Keratinocyte (primary cell): ENCODE results near the gene PRKAA2. TPM values are rescaled to one million over a fixed set of nuclear protein-coding genes. Genes with fewer than 3 reads are reported as not detected.

ENCODE experiments used
- DNase-seq: peaks from one replicate; pipeline ENCODE4 v3.0.0-alpha.2; 2011; ENCODE audit warnings: low read depth, missing footprints, low spot score
- FAIRE-seq: peaks from 2 replicates; lab custom pipeline; 2011; peaks lifted over from hg19 to GRCh38; lab: Jason Lieb, UNC
- H2AFZ ChIP-seq: 2 replicates; pipeline ENCODE4 v1.6.0; 2012; ENCODE audit warnings: low read length, control low read depth, inconsistent platforms; ENCODE audit not compliant: control insufficient read depth
- H3K27ac ChIP-seq: 2 replicates; pipeline ENCODE4 v1.5.1; 2011; ENCODE audit warnings: low read length; ENCODE audit not compliant: control insufficient read depth, insufficient read depth
- H3K27me3 ChIP-seq: 3 replicates; pipeline ENCODE4 v1.6.0; 2011; ENCODE audit warnings: low read length; ENCODE audit not compliant: control insufficient read depth, insufficient read depth; ENCODE audit errors: extremely low read depth
- H3K36me3 ChIP-seq, 2 experiments: 2 replicates in 1 of 2; 3 replicates in 1 of 2; pipeline ENCODE4 v1.5.1; 2011; ENCODE audit warnings: low read length in 2 of 2, mild to moderate bottlenecking in 1 of 2; ENCODE audit not compliant: control insufficient read depth in 2 of 2, insufficient read depth in 2 of 2; ENCODE audit errors: extremely low read depth in 1 of 2
- H3K4me1 ChIP-seq: 3 replicates; pipeline ENCODE4 v1.5.1; 2011; ENCODE audit warnings: low read length; ENCODE audit not compliant: control insufficient read depth, insufficient read depth; ENCODE audit errors: extremely low read depth
- H3K4me2 ChIP-seq: 3 replicates; pipeline ENCODE4 v1.6.0; 2011; ENCODE audit warnings: low read depth, low read length; ENCODE audit not compliant: control insufficient read depth, insufficient read depth; ENCODE audit errors: extremely low read depth
- H3K4me3 ChIP-seq, 3 experiments: fragments of 200-600 bp in 1 of 3; sonication (generic) in 1 of 3; 2 replicates in 2 of 3; 3 replicates in 1 of 3; pipeline ENCODE4 v1.5.1; 2011 to 2016; ENCODE audit warnings: low read length in 3 of 3, mild to moderate bottlenecking in 3 of 3, control low read depth in 2 of 3, inconsistent platforms in 1 of 3, low read depth in 1 of 3, mixed read lengths in 1 of 3, mixed run types in 1 of 3, moderate library complexity in 1 of 3; ENCODE audit not compliant: control insufficient read depth in 2 of 3, insufficient read depth in 2 of 3; ENCODE audit errors: extremely low read depth in 1 of 3
- H3K79me2 ChIP-seq: 2 replicates; pipeline ENCODE4 v1.6.0; 2012; ENCODE audit warnings: low read length; ENCODE audit not compliant: control insufficient read depth, insufficient read depth
- H3K9ac ChIP-seq: 3 replicates; pipeline ENCODE4 v1.6.0; 2011; ENCODE audit warnings: low read length; ENCODE audit not compliant: control insufficient read depth, insufficient read depth; ENCODE audit errors: extremely low read depth
- H3K9me1 ChIP-seq: 3 replicates; pipeline ENCODE4 v1.6.0; 2011; ENCODE audit warnings: low read length; ENCODE audit not compliant: control insufficient read depth, insufficient read depth; ENCODE audit errors: extremely low read depth
- H3K9me3 ChIP-seq: 2 replicates; pipeline ENCODE4 v1.5.1; 2012; ENCODE audit warnings: low read depth, low read length; ENCODE audit not compliant: control insufficient read depth
- H4K20me1 ChIP-seq: 3 replicates; pipeline ENCODE4 v1.6.0; 2011; ENCODE audit warnings: low read length; ENCODE audit not compliant: control insufficient read depth, insufficient read depth; ENCODE audit errors: extremely low read depth
- CTCF ChIP-seq, 3 experiments: IDR thresholded peaks in 1 of 3; conservative IDR thresholded peaks in 1 of 3; optimal IDR thresholded peaks in 1 of 3; 2 replicates in 2 of 3; 3 replicates in 1 of 3; pipeline versions ENCODE3 to v1.5.1; 2011; ENCODE audit warnings: low read length in 3 of 3, mild to moderate bottlenecking in 3 of 3, moderate library complexity in 2 of 3, control low read depth in 1 of 3, inconsistent platforms in 1 of 3; ENCODE audit not compliant: insufficient read depth in 2 of 3; ENCODE audit errors: extremely low read depth in 1 of 3
- EZH2 ChIP-seq: IDR thresholded peaks from one replicate; pipeline ENCODE4 v1.6.1; 2012; ENCODE audit warnings: inconsistent platforms, mild to moderate bottlenecking, low read length, moderate library complexity
- dilution Hi-C: fragments of 300-500 bp; cut with MboI; formaldehyde crosslinking; loops from one replicate; pipeline ENCODE4 v1.7.0; 2020; ENCODE audit warnings: low sequenced_read_pairs; ENCODE audit not compliant: extremely low pct_ligation_motif_present
- polyA plus RNA-seq, 5 experiments: library from polyadenylated mRNA; depleted of rRNA in 3 of 5; stranded (reverse) in 3 of 5; stranded (forward) in 1 of 5; unstranded in 1 of 5; fragments of >200 nt; gene quantifications; 1 replicate in 1 of 5; 2 replicates in 3 of 5; 3 replicates in 1 of 5; pipeline versions ENCODE4 v1.2.1 to v1.2.3, GENCODE V29; 2011 to 2012; ENCODE audit warnings: missing spikeins in 2 of 5, low read depth in 1 of 5, low replicate concordance in 1 of 5

PRKAA2 gene
- polyA plus RNA-seq, 1 donor (not counting 4 experiments of a cell fraction or from before 2014, with no cell fraction given) = 0.21 TPM

GRCh38 chr1:56709995-56710394, 64.9 kb downstream of the PRKAA2 start:
- dilution Hi-C loops = no loop called here
- Histone ChIP-seq H3K9me3 (no peaks in the 10 kb centered on the region), H3K4me1 (peaks cover 7% of the 10 kb centered on the region), H3K4me2 (no peak overlapping the region), H2AFZ (no peak overlapping the region), H3K27me3 (no peaks in the 10 kb centered on the region), H3K27ac (no peak overlapping the region), H3K79me2 (no peaks in the 10 kb centered on the region), H3K9ac (no peak overlapping the region), H3K4me3 (no peak overlapping the region), H4K20me1 (no peaks in the 10 kb centered on the region), H3K36me3 (no peaks in the 10 kb centered on the region), H3K9me1 (no peaks in the 10 kb centered on the region)
- TF ChIP-seq CTCF (optimal IDR thresholded peaks at IDR 0.05 in 1 of 3, IDR thresholded peaks at IDR 0.05 in 1 of 3, conservative IDR thresholded peaks at IDR 0.05 in 1 of 3; ENCODE audit: extremely low read depth in 1 of 3, insufficient read depth in 2 of 3, low read length in 3 of 3) (no peak), EZH2 (no peak)
- DNase-seq (no peak), FAIRE-seq (peak; percentile 67)

GRCh38 chr1:56710646-56711045, 65.5 kb downstream of the PRKAA2 start:
- Histone ChIP-seq H3K79me2 (no peaks in the 10 kb centered on the region), H3K4me1 (peaks cover 7% of the 10 kb centered on the region), H3K4me3 (no peak overlapping the region), H4K20me1 (no peaks in the 10 kb centered on the region), H3K9me3 (no peaks in the 10 kb centered on the region), H3K4me2 (no peak overlapping the region), H3K27ac (no peak overlapping the region), H3K36me3 (no peaks in the 10 kb centered on the region), H2AFZ (no peak overlapping the region), H3K9me1 (no peaks in the 10 kb centered on the region), H3K9ac (no peak overlapping the region), H3K27me3 (no peaks in the 10 kb centered on the region)
- FAIRE-seq (no peak), DNase-seq (no peak)
- dilution Hi-C loops = no loop called here
- no peak for TF ChIP-seq CTCF (optimal IDR thresholded peaks at IDR 0.05 in 1 of 3, IDR thresholded peaks at IDR 0.05 in 1 of 3, conservative IDR thresholded peaks at IDR 0.05 in 1 of 3; ENCODE audit: extremely low read depth in 1 of 3, insufficient read depth in 2 of 3, low read length in 3 of 3)
- TF ChIP-seq EZH2 = no peak
